Measurements from ENCODE around the gene COMMD9.

COMMD9 gene

DNA sequence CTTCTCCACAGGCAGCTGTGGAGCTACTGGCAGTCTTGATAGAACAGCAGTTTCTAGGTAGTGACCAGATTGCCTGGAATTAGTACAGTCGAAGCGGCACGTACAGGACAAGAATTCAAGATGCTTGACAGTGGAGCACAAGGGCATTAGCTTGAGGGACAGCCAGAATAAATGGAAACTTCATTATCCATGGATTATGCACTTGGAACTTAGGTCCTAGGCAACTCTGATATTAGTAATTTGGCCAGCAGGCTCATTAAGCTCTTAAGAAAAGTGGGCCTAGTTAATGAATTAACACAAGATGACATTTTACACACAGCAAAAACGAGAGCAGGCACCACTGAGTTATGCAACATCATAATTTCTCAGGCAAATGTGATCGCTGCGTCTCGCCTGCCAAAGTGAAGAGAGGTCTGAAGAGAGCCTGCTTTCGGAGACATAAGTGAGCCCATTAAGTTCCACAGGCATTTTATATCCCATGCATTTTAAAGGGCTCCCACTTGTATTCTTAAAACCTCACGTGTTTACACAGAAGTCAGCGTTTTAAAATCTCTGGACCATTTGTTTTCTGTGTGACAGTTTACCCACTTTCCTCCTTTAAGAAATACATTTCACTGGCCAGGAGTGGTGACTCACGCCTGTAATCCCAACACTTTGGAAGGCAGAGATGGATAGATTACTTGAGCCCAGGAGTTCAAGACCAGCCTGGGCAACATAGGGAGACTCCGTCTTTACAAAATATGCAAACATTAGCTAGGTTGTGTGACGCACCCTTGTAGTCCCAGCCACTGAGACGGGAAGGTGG lies 66.2 kb downstream of the COMMD9 start:
- no peak for DNase-seq (ENCODE audit: low read depth in 2 of 2)

Measured in stimulated activated CD4-positive, alpha-beta T cell treated with anti-CD3 and anti-CD28 coated beads, Interleukin-12 subunit alpha, Interleukin-12 subunit beta, amount 100 ng/mL, for 24 hours (primary cell).